Nephron (organoid): Measurements from ENCODE around the gene STX3.

Source experiments
- H3K27ac Mint-ChIP-seq, 3 experiments: 2 replicates each; pipeline ENCODE4 v1.8.0; 2020; ENCODE audit warnings: mixed read lengths in 3 of 3, mild to moderate bottlenecking in 2 of 3, moderate library complexity in 1 of 3
- H3K27me3 Mint-ChIP-seq: 2 replicates; pipeline ENCODE4 v1.8.0; 2021; ENCODE audit warnings: low read depth, mild to moderate bottlenecking, moderate library complexity, mixed read lengths
- H3K36me3 Mint-ChIP-seq: 2 replicates; pipeline ENCODE4 v1.8.0; 2020; ENCODE audit warnings: low read depth, mixed read lengths
- H3K4me1 Mint-ChIP-seq: 2 replicates; pipeline ENCODE4 v1.8.0; 2020; ENCODE audit warnings: mixed read lengths
- H3K4me3 Mint-ChIP-seq, 3 experiments: 2 replicates each; pipeline ENCODE4 v1.8.0; 2020; ENCODE audit warnings: mild to moderate bottlenecking in 3 of 3, mixed read lengths in 3 of 3, moderate library complexity in 2 of 3
- H3K9me3 Mint-ChIP-seq: 2 replicates; pipeline ENCODE4 v1.8.0; 2020; ENCODE audit warnings: mixed read lengths
- TF ChIP-seq, protein P1 (sequence below), 3 experiments: fragments of 200-600 bp; sonication (generic); IDR thresholded peaks; one replicate each; pipeline ENCODE4 v1.5.0; 2021; ENCODE audit warnings: antibody characterized with exemption in 3 of 3; ENCODE audit not compliant: unreplicated experiment in 3 of 3

Gene STX3

DNA sequence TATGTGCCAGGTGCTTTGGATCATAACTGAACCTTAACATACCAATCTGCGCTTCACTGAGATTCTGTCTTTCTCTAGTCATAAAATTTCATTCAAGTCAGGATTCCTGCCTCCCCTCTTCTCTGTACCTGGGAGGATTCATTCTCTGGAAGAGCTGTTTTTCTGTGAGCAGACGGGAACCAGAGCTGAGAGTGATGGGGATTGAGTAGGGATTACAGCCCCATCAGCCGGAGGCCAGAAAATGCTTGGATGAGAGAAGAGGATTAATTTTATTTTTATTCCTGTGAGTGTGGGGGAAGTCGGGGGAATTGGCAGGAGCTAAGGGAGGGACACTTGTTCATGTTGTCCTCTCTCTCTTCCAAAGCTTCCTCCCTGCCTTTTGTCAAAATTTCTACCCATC is 4.7 kb downstream of the STX3 start:
- TF ChIP-seq, protein P1, sequence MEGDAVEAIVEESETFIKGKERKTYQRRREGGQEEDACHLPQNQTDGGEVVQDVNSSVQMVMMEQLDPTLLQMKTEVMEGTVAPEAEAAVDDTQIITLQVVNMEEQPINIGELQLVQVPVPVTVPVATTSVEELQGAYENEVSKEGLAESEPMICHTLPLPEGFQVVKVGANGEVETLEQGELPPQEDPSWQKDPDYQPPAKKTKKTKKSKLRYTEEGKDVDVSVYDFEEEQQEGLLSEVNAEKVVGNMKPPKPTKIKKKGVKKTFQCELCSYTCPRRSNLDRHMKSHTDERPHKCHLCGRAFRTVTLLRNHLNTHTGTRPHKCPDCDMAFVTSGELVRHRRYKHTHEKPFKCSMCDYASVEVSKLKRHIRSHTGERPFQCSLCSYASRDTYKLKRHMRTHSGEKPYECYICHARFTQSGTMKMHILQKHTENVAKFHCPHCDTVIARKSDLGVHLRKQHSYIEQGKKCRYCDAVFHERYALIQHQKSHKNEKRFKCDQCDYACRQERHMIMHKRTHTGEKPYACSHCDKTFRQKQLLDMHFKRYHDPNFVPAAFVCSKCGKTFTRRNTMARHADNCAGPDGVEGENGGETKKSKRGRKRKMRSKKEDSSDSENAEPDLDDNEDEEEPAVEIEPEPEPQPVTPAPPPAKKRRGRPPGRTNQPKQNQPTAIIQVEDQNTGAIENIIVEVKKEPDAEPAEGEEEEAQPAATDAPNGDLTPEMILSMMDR (IDR thresholded peaks at IDR 0.05; ENCODE audit: unreplicated experiment in 3 of 3), result no peak
- Mint-ChIP-seq H3K9me3 (no peaks in the 10 kb centered on the region), H3K36me3 (no peaks in the 10 kb centered on the region), H3K27ac (peak overlapping the region in 2 of 3 experiments; percentile 69 to 88), H3K4me1 (peaks cover 1% of the 10 kb centered on the region), H3K27me3 (peaks cover 37% of the 10 kb centered on the region), H3K4me3 (peak overlapping the region in 1 of 3 experiments; percentile 16)

DNA sequence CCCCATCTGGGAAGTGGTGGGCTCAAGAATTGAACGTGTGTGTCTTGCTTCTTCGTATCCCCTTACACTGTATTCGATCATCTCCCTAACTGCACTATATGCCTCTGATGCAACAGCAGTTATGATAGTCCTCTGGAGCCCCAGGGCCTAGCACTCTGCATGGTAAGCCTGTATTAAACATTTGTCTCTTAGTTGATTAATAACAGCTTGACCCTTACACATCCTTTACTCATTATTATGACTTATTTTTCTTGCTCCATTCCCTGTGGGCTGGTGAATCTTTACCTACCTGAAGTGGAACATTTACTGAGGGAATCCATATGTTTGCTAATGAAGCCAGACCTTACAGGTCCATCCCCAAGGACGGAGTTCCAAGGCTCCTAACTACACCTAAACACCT is 5.6 kb downstream of the STX3 start:
- H3K4me1 Mint-ChIP-seq, result no peaks in the 10 kb centered on the region

DNA sequence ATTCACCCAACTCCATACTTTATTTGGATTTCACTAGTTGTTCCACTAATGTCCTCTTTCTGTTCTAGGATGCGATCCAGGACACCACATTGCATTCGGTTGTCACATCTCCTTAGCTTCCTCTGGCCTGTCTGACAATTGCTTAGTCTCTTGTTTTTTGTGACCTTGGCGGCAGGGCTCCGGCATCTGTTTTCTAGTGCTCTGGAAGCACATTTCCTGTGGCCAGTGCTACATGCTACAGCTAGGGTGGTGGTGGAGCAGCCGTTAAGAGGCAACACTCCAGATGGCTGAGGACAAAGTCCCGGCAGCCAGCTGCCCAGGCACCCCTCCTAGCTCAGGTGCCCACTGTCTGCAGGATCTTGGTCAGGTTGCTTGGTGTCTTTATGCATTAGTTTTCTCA is 6.8 kb downstream of the STX3 start:
- Mint-ChIP-seq H3K4me1 (no peaks in the 10 kb centered on the region), H3K9me3 (no peaks in the 10 kb centered on the region), H3K4me3 (no peak overlapping the region), H3K27me3 (peaks cover 22% of the 10 kb centered on the region), H3K27ac (peak overlapping the region in 1 of 3 experiments; percentile 11), H3K36me3 (no peaks in the 10 kb centered on the region)
- TF ChIP-seq, protein P1 (IDR thresholded peaks at IDR 0.05; ENCODE audit: unreplicated experiment in 3 of 3), result no peak

More for the DNA sequence above, 5.6 kb downstream of the STX3 start:
- Mint-ChIP-seq H3K27me3 (peaks cover 34% of the 10 kb centered on the region), H3K4me3 (peak overlapping the region in 1 of 3 experiments; percentile 13), H3K36me3 (no peaks in the 10 kb centered on the region), H3K27ac (peak overlapping the region; percentile 4 to 88 (median 69)), H3K9me3 (no peaks in the 10 kb centered on the region)
- TF ChIP-seq, protein P1 (IDR thresholded peaks at IDR 0.05; ENCODE audit: unreplicated experiment in 3 of 3), result no peak

DNA sequence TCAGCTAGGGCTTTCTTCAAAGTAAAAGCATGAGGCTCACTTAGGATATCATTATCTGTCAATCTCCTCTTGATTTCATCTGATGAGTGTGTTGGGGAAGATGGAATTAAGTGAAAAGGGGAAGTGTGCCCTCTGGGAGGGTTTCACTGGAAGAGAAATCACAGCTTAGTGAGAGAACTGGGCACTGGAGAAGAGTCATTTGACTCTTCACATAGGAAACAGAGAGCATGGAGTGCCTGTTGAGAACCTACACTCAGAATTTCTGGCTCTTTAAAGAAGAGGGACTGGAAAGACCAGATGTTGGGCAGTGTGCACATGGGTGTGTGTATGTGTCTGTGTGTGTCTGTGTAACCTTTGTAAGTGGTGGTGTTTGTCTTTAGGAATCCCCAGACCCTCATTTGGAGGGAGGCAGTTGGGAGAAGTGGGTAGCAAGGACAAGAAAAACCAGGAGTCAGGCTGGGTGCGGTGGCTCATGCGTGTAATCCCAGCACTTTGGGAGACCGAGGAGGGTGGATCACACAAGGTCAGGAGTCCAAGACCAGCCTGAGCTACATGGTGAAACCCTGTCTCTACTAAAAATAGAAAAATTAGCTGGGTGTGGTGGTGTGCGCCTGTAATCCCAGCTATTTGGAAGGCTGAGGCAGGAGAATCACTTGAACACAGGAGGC is 10.0 kb downstream of the STX3 start:
- Mint-ChIP-seq H3K4me1 (no peaks in the 10 kb centered on the region), H3K27me3 (peaks cover 3% of the 10 kb centered on the region), H3K4me3 (no peak overlapping the region), H3K36me3 (no peaks in the 10 kb centered on the region), H3K9me3 (no peaks in the 10 kb centered on the region), H3K27ac (peak overlapping the region in 1 of 3 experiments; percentile 86)
- TF ChIP-seq, protein P1 (IDR thresholded peaks at IDR 0.05; ENCODE audit: unreplicated experiment in 3 of 3), result no peak

DNA sequence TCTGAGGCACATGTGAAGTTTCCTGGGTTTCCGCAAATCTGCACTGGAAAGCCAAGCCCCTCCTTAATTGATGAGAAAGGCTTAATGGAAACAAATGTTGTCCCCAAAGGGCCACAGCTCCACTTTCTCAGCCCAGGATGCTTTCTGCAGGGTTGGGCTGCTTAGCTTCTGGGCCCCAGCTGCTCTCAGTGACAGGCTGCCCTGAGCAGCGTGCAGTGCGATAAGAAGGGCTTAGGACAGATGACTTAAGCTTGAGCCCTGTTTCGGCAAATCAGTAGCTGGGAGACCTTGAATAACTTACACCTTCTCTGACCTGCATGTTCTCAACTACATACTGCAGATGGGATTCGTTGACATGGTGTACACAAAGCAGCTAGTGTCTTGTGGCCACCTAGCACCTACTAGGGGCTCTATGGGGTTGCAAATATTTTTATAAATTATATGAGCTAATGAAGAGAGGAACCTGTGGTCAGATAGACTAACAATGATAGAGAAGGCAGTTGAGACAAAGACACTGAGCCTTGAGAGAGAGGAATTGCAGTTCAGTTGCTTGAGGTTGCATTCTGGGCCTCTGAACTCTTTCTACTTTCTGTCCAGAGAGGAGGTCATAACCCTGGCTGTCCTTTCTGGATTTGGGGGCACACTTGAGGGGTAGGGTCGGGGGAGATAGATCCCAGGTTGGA is 11.5 kb downstream of the STX3 start:
- Mint-ChIP-seq H3K27ac (no peak overlapping the region), H3K36me3 (no peaks in the 10 kb centered on the region), H3K9me3 (no peaks in the 10 kb centered on the region), H3K27me3 (peaks cover 3% of the 10 kb centered on the region), H3K4me3 (no peak overlapping the region), H3K4me1 (no peaks in the 10 kb centered on the region)
- TF ChIP-seq, protein P1 (IDR thresholded peaks at IDR 0.05; ENCODE audit: unreplicated experiment in 3 of 3), result no peak
